Activated CD4-positive, alpha-beta T cell treated with anti-CD3 and anti-CD28 coated beads, Interleukin-2, amount 10 ng/mL, durations not matched to agents 24 days and 14 days (primary cell): ENCODE measurements around the gene RXFP2. TPM values are rescaled to one million over a fixed set of nuclear protein-coding genes. Genes with fewer than 3 reads are reported as not detected.

Experiments
- DNase-seq: peaks from one replicate; pipeline ENCODE4 v3.0.0; 2022
- H3K27ac Mint-ChIP-seq: one replicate; pipeline ENCODE4 v1.8.0; 2022; ENCODE audit warnings: mild to moderate bottlenecking, mixed read lengths
- H3K27me3 Mint-ChIP-seq: one replicate; pipeline ENCODE4 v1.8.0; 2022; ENCODE audit warnings: mixed read lengths
- H3K36me3 Mint-ChIP-seq: one replicate; pipeline ENCODE4 v1.8.0; 2022; ENCODE audit warnings: low read depth, mild to moderate bottlenecking, mixed read lengths
- H3K4me1 Mint-ChIP-seq: one replicate; pipeline ENCODE4 v1.8.0; 2021; ENCODE audit warnings: mixed read lengths
- H3K4me3 Mint-ChIP-seq: one replicate; pipeline ENCODE4 v1.8.0; 2022; ENCODE audit warnings: mild to moderate bottlenecking, moderate library complexity, mixed read lengths
- H3K9me3 Mint-ChIP-seq: one replicate; pipeline ENCODE4 v1.8.0; 2021; ENCODE audit warnings: mixed read lengths
- intact Hi-C: fragments of 100-400 bp; cut with micrococcal nuclease; formaldehyde crosslinking; loops from one replicate; pipeline ENCODE4 v1.15.1; 2023
- total RNA-seq: library from RNA; stranded (reverse); gene quantifications from 2 replicates; pipeline ENCODE4 v1.2.3, GENCODE V29; 2022

RXFP2 gene
- total RNA-seq, 1 donor from 2014 or later, result not detected

- peaks cover 3% of the 10 kb centered on the region for H3K4me1 Mint-ChIP-seq
- no peak for DNase-seq
- no peak overlapping the region for H3K27ac Mint-ChIP-seq
- H3K36me3 Mint-ChIP-seq, result no peaks in the 10 kb centered on the region
- intact Hi-C loops, result no loop called here
- H3K9me3 Mint-ChIP-seq, result no peaks in the 10 kb centered on the region
- H3K27me3 Mint-ChIP-seq, result peaks cover 7% of the 10 kb centered on the region
- H3K4me3 Mint-ChIP-seq, result no peak overlapping the region
Measured at GRCh38 chr13:31775686-31776085, 36.4 kb downstream of the RXFP2 start.

DNA sequence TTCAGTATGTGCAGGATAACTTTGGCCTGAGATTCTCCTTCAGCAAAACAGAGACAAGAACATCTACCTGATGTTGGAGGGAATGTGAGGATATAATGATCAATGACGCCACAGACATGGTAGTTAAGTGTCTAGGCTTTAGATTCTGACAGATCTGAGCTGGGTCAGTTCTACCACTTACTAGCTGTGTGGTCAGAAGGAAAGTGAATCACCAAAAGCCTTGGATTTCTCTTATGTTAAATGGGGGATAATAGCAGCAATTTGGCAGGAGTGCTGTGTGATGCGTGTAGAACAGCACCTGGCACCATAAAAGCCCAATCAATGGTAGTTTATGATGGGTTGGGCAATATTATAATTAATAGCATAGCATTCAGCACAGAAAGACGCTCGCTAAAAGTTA lies 41.7 kb downstream of the RXFP2 start:
- Mint-ChIP-seq H3K27me3 (peaks cover 4% of the 10 kb centered on the region), H3K4me1 (no peaks in the 10 kb centered on the region), H3K27ac (no peak overlapping the region), H3K4me3 (no peak overlapping the region), H3K9me3 (no peaks in the 10 kb centered on the region), H3K36me3 (no peaks in the 10 kb centered on the region)
- no peak for DNase-seq
- intact Hi-C loops, result no loop called here

DNA sequence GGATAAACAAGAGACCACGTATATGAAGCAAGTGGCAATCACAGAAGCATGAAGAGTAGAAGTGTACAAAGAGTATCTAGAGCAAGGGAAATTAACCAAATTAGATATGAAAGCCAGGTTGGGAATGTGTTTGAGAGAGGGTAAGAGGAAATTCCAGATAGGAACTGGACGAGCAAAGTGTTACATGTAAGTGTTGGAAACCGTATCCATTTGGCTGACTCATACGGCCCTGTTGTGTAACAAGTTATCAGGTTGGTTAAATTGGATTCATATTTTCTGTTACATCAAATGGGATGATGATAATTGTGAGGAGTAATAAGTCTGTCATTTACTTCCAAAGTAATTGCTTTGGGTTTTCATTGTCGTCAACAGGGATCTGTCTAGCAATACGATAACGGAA lies 46.7 kb downstream of the RXFP2 start:
- Mint-ChIP-seq H3K36me3 (no peaks in the 10 kb centered on the region), H3K27me3 (peaks cover 1% of the 10 kb centered on the region), H3K9me3 (no peaks in the 10 kb centered on the region), H3K4me1 (no peaks in the 10 kb centered on the region), H3K27ac (no peak overlapping the region), H3K4me3 (no peak overlapping the region)
- no peak for DNase-seq
- intact Hi-C loops, result no loop called here

- no peak overlapping the region for H3K4me3 Mint-ChIP-seq
- H3K36me3 Mint-ChIP-seq, result no peaks in the 10 kb centered on the region
- no peak for DNase-seq
- H3K27ac Mint-ChIP-seq, result no peak overlapping the region
- H3K9me3 Mint-ChIP-seq, result no peaks in the 10 kb centered on the region
- H3K27me3 Mint-ChIP-seq, result peaks cover 3% of the 10 kb centered on the region
- intact Hi-C loops, result no loop called here
- H3K4me1 Mint-ChIP-seq, result no peaks in the 10 kb centered on the region
Measured at GRCh38 chr13:31790992-31791391, 51.7 kb downstream of the RXFP2 start.

- no peak overlapping the region for H3K4me3 Mint-ChIP-seq
- H3K4me1 Mint-ChIP-seq, result no peaks in the 10 kb centered on the region
- intact Hi-C loops, result no loop called here
- H3K36me3 Mint-ChIP-seq, result no peaks in the 10 kb centered on the region
- no peaks in the 10 kb centered on the region for H3K9me3 Mint-ChIP-seq
- no peak for DNase-seq
- peaks cover 3% of the 10 kb centered on the region for H3K27me3 Mint-ChIP-seq
- no peak overlapping the region for H3K27ac Mint-ChIP-seq
Measured at GRCh38 chr13:31793246-31793645, 53.9 kb downstream of the RXFP2 start.

GRCh38 chr13:31794452-31794851 lies 55.1 kb downstream of the RXFP2 start:
- no peaks in the 10 kb centered on the region for H3K4me1 Mint-ChIP-seq
- H3K27ac Mint-ChIP-seq, result no peak overlapping the region
- no peak for DNase-seq
- intact Hi-C loops, result no loop called here
- no peak overlapping the region for H3K4me3 Mint-ChIP-seq
- H3K9me3 Mint-ChIP-seq, result no peaks in the 10 kb centered on the region
- H3K36me3 Mint-ChIP-seq, result no peaks in the 10 kb centered on the region
- H3K27me3 Mint-ChIP-seq, result peaks cover 3% of the 10 kb centered on the region

DNA sequence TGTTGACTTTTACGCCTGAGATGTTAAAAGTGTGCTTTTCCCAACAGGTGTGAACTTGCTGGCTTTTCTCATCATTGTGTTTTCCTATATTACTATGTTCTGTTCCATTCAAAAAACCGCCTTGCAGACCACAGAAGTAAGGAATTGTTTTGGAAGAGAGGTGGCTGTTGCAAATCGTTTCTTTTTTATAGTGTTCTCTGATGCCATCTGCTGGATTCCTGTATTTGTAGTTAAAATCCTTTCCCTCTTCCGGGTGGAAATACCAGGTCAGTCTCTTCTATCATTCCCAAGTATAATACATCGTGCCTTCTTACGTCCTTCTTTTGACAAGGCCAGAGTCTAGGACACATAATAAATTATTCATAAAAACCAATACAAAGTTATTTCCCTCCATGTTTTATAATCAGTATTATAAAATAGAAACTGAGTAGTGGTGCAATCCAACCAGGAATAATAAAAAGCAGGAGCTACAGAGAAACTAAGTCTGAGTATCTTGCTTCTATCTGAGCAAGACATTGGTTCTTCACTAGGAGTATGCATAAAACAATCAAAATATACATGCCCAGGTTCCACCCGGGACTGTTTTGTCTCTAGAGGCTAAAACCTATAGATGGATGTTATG lies 57.9 kb downstream of the RXFP2 start:
- H3K27ac Mint-ChIP-seq, result no peak overlapping the region
- H3K9me3 Mint-ChIP-seq, result no peaks in the 10 kb centered on the region
- no peaks in the 10 kb centered on the region for H3K36me3 Mint-ChIP-seq
- intact Hi-C loops, result no loop called here
- peaks cover 5% of the 10 kb centered on the region for H3K4me1 Mint-ChIP-seq
- peaks cover 5% of the 10 kb centered on the region for H3K27me3 Mint-ChIP-seq
- no peak for DNase-seq
- H3K4me3 Mint-ChIP-seq, result no peak overlapping the region

DNA sequence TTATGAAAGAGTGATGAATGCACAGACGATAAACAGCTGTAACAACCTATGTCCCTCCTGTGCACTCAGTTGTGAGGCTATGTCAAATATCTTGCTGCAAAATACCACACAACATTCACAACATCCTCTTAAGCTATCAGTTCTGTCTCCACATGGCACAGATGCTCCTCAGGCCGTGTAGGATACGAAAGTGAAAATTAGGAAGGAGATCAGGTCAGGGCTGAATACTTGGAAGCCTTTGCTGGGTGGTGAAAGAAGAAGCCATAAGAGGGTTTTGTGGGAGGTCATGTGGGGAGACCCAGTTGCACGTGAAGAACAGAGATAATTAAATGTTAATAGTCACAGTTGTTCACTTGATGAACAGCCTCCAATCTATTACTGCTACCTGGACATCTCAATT lies 58.9 kb downstream of the RXFP2 start:
- DNase-seq, result no peak
- Mint-ChIP-seq H3K9me3 (no peaks in the 10 kb centered on the region), H3K4me3 (no peak overlapping the region), H3K27me3 (peaks cover 5% of the 10 kb centered on the region), H3K27ac (no peak overlapping the region), H3K36me3 (no peaks in the 10 kb centered on the region), H3K4me1 (peaks cover 5% of the 10 kb centered on the region)
- intact Hi-C loops, result no loop called here

- Mint-ChIP-seq H3K27me3 (peaks cover 3% of the 10 kb centered on the region), H3K9me3 (no peaks in the 10 kb centered on the region), H3K27ac (peak overlapping the region; percentile 63), H3K36me3 (no peaks in the 10 kb centered on the region), H3K4me1 (peaks cover 7% of the 10 kb centered on the region), H3K4me3 (peak overlapping the region; percentile 2)
- no peak for DNase-seq
- intact Hi-C loops, result no loop called here
Measured at GRCh38 chr13:31801088-31801487, 61.8 kb downstream of the RXFP2 start.

GRCh38 chr13:31803311-31803710 lies 64.0 kb downstream of the RXFP2 start:
- Mint-ChIP-seq H3K27me3 (peaks cover 6% of the 10 kb centered on the region), H3K27ac (no peak overlapping the region), H3K36me3 (no peaks in the 10 kb centered on the region), H3K4me1 (peaks cover 18% of the 10 kb centered on the region), H3K4me3 (no peak overlapping the region), H3K9me3 (peaks cover 4% of the 10 kb centered on the region)
- intact Hi-C loops, result no loop called here
- no peak for DNase-seq

DNA sequence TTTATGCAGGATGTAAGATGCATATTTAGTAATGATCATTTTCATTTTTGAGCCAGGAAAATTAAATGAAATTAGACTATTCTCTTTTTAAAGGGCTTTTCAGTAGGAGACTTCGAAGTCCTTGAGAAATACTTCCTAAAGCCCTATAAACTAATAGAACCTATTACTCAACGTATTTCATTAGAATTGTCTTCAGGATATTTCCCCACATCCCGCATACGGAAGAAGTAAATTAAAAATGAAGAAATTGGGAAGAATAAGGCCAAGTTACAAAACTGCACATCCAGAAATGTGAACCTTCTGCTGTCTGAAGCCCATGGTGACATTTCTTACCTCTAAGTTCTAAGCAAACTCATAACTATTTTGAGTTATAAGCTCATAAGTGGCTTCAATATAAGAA lies 66.5 kb downstream of the RXFP2 start:
- Mint-ChIP-seq H3K4me1 (peaks cover 17% of the 10 kb centered on the region), H3K9me3 (peaks cover 11% of the 10 kb centered on the region), H3K36me3 (no peaks in the 10 kb centered on the region), H3K4me3 (no peak overlapping the region), H3K27me3 (peaks cover 4% of the 10 kb centered on the region), H3K27ac (no peak overlapping the region)
- intact Hi-C loops, result no loop called here
- DNase-seq, result no peak

- H3K4me3 Mint-ChIP-seq, result peak overlapping the region; percentile 0
- intact Hi-C loops, result no loop called here
- H3K36me3 Mint-ChIP-seq, result no peaks in the 10 kb centered on the region
- peaks cover 2% of the 10 kb centered on the region for H3K27me3 Mint-ChIP-seq
- peak; percentile 77 for DNase-seq
- peaks cover 16% of the 10 kb centered on the region for H3K9me3 Mint-ChIP-seq
- H3K27ac Mint-ChIP-seq, result peak overlapping the region; percentile 3
- peaks cover 13% of the 10 kb centered on the region for H3K4me1 Mint-ChIP-seq
Measured at GRCh38 chr13:31807090-31807541, 67.8 kb downstream of the RXFP2 start.

GRCh38 chr13:31814536-31814935 lies 75.2 kb downstream of the RXFP2 start:
- H3K36me3 Mint-ChIP-seq, result no peaks in the 10 kb centered on the region
- H3K27ac Mint-ChIP-seq, result no peak overlapping the region
- peak; percentile 37 for DNase-seq
- no peaks in the 10 kb centered on the region for H3K4me1 Mint-ChIP-seq
- H3K9me3 Mint-ChIP-seq, result peaks cover 22% of the 10 kb centered on the region
- intact Hi-C loops, result no loop called here
- H3K4me3 Mint-ChIP-seq, result no peak overlapping the region
- peaks cover 5% of the 10 kb centered on the region for H3K27me3 Mint-ChIP-seq

- H3K4me1 Mint-ChIP-seq, result no peaks in the 10 kb centered on the region
- H3K9me3 Mint-ChIP-seq, result peaks cover 16% of the 10 kb centered on the region
- H3K4me3 Mint-ChIP-seq, result no peak overlapping the region
- H3K27me3 Mint-ChIP-seq, result peaks cover 5% of the 10 kb centered on the region
- no peak for DNase-seq
- intact Hi-C loops, result no loop called here
- H3K27ac Mint-ChIP-seq, result no peak overlapping the region
- no peaks in the 10 kb centered on the region for H3K36me3 Mint-ChIP-seq
Measured at GRCh38 chr13:31815361-31816144, 76.2 kb downstream of the RXFP2 start.
